ENCODE data around the gene MYO1B. TPM values are rescaled to one million over a fixed set of nuclear protein-coding genes. Genes with fewer than 3 reads are reported as not detected.

The MYO1B gene
- total and polyA plus RNA-seq, 2 experiments from 2014 or later = 26.4 to 70.6 TPM

DNA sequence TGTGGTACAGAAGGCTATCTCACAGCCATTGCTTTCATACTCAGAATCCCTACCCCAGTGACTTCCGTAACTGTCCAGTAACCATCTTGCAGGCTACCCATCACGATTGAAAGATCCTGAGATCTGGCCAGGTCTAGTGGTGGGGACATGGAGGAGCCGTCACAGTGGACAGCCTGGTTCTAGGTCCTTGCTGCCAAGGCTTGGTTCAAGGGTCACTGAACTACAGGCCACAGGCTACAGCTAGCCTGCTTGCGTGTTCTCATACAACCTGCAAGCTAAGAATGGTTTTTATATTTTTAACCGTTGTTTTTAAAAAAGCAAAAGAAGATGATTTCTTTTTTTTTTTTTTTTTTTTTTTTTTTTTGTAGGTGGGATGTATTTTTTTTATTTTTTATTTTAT is 151.6 kb downstream of the MYO1B start (continued):
- TF ChIP-seq, protein P1, sequence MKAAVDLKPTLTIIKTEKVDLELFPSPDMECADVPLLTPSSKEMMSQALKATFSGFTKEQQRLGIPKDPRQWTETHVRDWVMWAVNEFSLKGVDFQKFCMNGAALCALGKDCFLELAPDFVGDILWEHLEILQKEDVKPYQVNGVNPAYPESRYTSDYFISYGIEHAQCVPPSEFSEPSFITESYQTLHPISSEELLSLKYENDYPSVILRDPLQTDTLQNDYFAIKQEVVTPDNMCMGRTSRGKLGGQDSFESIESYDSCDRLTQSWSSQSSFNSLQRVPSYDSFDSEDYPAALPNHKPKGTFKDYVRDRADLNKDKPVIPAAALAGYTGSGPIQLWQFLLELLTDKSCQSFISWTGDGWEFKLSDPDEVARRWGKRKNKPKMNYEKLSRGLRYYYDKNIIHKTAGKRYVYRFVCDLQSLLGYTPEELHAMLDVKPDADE (IDR thresholded peaks at IDR 0.05) = no peak

DNA sequence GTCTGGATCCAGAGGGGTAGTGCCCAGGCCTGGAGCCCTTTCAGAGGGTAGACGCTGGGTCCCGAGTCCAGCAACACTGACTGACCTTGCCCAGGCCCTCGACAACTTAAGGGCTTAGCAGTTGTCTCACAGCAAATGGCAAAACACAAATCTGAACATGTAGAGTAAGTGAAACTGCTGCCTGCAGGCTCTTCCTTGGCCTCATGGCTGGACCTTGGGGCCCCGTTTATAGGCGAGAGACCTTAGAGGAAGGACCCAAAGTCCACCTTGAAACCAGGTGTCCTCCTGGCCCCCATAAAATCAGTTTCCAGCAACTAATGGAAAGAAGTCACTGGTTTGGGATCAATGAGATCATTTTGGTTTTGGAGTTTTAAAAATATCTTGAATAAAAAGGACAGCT is 154.4 kb downstream of the MYO1B start:
- peaks cover 11% of the 10 kb centered on the region; the same call in 2 of the 3 replicates for H3K9me3 Mint-ChIP-seq
- Histone ChIP-seq H3K36me3 (ENCODE audit: insufficient read depth) (peaks cover 15% of the 10 kb centered on the region; the same call in 1 of the 2 replicates), H3K27me3 (ENCODE audit: insufficient read depth) (no peaks in the 10 kb centered on the region), H3K4me1 (ENCODE audit: insufficient read depth) (peaks cover 8% of the 10 kb centered on the region; the same call in 1 of the 2 replicates), H3K9me2 (ENCODE audit: insufficient read depth) (no peaks in the 10 kb centered on the region), H3K4me3 (no peak overlapping the region), H3F3A (replicated peaks; ENCODE audit: low read depth) (no peaks in the 10 kb centered on the region), H4K20me1 (replicated peaks; ENCODE audit: insufficient read depth) (no peaks in the 10 kb centered on the region), H3K27ac (ENCODE audit: low read depth) (no peak overlapping the region), H3K79me2 (replicated peaks; ENCODE audit: insufficient read depth) (no peaks in the 10 kb centered on the region), H2AFZ (no peak overlapping the region), H3K4me2 (no peak overlapping the region)
- TF ChIP-seq JUNB (IDR thresholded peaks at IDR 0.05; ENCODE audit: unreplicated experiment) (no peak), STAT1 (IDR thresholded peaks at IDR 0.05; ENCODE audit: unreplicated experiment) (no peak), POLR2AphosphoS5 (IDR thresholded peaks at IDR 0.05; ENCODE audit: low read depth) (no peak), EZH2 (IDR thresholded peaks at IDR 0.05; ENCODE audit: low read depth, unreplicated experiment) (no peak), ZNF114 (CRISPR knock-in tag; IDR thresholded peaks at IDR 0.05) (no peak)
- TF ChIP-seq, protein P2, sequence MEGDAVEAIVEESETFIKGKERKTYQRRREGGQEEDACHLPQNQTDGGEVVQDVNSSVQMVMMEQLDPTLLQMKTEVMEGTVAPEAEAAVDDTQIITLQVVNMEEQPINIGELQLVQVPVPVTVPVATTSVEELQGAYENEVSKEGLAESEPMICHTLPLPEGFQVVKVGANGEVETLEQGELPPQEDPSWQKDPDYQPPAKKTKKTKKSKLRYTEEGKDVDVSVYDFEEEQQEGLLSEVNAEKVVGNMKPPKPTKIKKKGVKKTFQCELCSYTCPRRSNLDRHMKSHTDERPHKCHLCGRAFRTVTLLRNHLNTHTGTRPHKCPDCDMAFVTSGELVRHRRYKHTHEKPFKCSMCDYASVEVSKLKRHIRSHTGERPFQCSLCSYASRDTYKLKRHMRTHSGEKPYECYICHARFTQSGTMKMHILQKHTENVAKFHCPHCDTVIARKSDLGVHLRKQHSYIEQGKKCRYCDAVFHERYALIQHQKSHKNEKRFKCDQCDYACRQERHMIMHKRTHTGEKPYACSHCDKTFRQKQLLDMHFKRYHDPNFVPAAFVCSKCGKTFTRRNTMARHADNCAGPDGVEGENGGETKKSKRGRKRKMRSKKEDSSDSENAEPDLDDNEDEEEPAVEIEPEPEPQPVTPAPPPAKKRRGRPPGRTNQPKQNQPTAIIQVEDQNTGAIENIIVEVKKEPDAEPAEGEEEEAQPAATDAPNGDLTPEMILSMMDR (conservative IDR thresholded peaks at IDR 0.05; ENCODE audit: low read depth in 2 of 2) = no peak
- TF ChIP-seq, protein P3, sequence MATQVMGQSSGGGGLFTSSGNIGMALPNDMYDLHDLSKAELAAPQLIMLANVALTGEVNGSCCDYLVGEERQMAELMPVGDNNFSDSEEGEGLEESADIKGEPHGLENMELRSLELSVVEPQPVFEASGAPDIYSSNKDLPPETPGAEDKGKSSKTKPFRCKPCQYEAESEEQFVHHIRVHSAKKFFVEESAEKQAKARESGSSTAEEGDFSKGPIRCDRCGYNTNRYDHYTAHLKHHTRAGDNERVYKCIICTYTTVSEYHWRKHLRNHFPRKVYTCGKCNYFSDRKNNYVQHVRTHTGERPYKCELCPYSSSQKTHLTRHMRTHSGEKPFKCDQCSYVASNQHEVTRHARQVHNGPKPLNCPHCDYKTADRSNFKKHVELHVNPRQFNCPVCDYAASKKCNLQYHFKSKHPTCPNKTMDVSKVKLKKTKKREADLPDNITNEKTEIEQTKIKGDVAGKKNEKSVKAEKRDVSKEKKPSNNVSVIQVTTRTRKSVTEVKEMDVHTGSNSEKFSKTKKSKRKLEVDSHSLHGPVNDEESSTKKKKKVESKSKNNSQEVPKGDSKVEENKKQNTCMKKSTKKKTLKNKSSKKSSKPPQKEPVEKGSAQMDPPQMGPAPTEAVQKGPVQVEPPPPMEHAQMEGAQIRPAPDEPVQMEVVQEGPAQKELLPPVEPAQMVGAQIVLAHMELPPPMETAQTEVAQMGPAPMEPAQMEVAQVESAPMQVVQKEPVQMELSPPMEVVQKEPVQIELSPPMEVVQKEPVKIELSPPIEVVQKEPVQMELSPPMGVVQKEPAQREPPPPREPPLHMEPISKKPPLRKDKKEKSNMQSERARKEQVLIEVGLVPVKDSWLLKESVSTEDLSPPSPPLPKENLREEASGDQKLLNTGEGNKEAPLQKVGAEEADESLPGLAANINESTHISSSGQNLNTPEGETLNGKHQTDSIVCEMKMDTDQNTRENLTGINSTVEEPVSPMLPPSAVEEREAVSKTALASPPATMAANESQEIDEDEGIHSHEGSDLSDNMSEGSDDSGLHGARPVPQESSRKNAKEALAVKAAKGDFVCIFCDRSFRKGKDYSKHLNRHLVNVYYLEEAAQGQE (IDR thresholded peaks at IDR 0.05; ENCODE audit: unreplicated experiment) = no peak
- TF ChIP-seq, protein P4, sequence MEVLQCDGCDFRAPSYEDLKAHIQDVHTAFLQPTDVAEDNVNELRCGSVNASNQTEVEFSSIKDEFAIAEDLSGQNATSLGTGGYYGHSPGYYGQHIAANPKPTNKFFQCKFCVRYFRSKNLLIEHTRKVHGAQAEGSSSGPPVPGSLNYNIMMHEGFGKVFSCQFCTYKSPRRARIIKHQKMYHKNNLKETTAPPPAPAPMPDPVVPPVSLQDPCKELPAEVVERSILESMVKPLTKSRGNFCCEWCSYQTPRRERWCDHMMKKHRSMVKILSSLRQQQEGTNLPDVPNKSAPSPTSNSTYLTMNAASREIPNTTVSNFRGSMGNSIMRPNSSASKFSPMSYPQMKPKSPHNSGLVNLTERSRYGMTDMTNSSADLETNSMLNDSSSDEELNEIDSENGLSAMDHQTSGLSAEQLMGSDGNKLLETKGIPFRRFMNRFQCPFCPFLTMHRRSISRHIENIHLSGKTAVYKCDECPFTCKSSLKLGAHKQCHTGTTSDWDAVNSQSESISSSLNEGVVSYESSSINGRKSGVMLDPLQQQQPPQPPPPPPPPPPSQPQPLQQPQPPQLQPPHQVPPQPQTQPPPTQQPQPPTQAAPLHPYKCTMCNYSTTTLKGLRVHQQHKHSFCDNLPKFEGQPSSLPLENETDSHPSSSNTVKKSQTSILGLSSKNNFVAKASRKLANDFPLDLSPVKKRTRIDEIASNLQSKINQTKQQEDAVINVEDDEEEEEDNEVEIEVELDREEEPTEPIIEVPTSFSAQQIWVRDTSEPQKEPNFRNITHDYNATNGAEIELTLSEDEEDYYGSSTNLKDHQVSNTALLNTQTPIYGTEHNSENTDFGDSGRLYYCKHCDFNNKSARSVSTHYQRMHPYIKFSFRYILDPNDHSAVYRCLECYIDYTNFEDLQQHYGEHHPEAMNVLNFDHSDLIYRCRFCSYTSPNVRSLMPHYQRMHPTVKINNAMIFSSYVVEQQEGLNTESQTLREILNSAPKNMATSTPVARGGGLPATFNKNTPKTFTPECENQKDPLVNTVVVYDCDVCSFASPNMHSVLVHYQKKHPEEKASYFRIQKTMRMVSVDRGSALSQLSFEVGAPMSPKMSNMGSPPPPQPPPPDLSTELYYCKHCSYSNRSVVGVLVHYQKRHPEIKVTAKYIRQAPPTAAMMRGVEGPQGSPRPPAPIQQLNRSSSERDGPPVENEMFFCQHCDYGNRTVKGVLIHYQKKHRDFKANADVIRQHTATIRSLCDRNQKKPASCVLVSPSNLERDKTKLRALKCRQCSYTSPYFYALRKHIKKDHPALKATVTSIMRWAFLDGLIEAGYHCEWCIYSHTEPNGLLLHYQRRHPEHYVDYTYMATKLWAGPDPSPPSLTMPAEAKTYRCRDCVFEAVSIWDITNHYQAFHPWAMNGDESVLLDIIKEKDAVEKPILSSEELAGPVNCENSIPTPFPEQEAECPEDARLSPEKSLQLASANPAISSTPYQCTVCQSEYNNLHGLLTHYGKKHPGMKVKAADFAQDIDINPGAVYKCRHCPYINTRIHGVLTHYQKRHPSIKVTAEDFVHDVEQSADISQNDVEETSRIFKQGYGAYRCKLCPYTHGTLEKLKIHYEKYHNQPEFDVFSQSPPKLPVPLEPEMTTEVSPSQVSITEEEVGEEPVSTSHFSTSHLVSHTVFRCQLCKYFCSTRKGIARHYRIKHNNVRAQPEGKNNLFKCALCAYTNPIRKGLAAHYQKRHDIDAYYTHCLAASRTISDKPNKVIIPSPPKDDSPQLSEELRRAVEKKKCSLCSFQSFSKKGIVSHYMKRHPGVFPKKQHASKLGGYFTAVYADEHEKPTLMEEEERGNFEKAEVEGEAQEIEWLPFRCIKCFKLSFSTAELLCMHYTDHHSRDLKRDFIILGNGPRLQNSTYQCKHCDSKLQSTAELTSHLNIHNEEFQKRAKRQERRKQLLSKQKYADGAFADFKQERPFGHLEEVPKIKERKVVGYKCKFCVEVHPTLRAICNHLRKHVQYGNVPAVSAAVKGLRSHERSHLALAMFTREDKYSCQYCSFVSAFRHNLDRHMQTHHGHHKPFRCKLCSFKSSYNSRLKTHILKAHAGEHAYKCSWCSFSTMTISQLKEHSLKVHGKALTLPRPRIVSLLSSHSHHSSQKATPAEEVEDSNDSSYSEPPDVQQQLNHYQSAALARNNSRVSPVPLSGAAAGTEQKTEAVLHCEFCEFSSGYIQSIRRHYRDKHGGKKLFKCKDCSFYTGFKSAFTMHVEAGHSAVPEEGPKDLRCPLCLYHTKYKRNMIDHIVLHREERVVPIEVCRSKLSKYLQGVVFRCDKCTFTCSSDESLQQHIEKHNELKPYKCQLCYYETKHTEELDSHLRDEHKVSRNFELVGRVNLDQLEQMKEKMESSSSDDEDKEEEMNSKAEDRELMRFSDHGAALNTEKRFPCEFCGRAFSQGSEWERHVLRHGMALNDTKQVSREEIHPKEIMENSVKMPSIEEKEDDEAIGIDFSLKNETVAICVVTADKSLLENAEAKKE (CRISPR knock-in tag; IDR thresholded peaks at IDR 0.05) = no peak
- TF ChIP-seq, protein P1 (IDR thresholded peaks at IDR 0.05) = no peak
- H3K27ac Mint-ChIP-seq = no peak overlapping the region
- peaks cover 3% of the 10 kb centered on the region for H3K27me3 Mint-ChIP-seq (ENCODE audit: insufficient read depth, low read depth, poor library complexity)
- DNase-seq (ENCODE audit: low spot score) = no peak
- peaks cover 62% of the 10 kb centered on the region for H3K36me3 Mint-ChIP-seq (ENCODE audit: low read depth)
- ATAC-seq = no peak
- H3K4me1 Mint-ChIP-seq = peaks cover 14% of the 10 kb centered on the region; the same call in 2 of the 3 replicates
- no peak overlapping the region for H3K4me3 Mint-ChIP-seq
